Sigmoid colon (tissue), 7 donors: ENCODE results near the gene SYTL2. TPM values are rescaled to one million over a fixed set of nuclear protein-coding genes. Genes with fewer than 3 reads are reported as not detected.

ENCODE experiments used
- DNase-seq: peaks from one replicate; pipeline ENCODE4 v3.0.0-alpha.2; 2019
- H3K27ac ChIP-seq, 4 donors: fragments of 200-600 bp; sonication (generic); one replicate each; pipeline ENCODE4 v1.5.1; 2016 to 2019; ENCODE audit warnings: mild to moderate bottlenecking in 1 of 4
- H3K27me3 ChIP-seq, 3 donors: fragments of 200-600 bp; sonication (generic); one replicate each; pipeline ENCODE4 v1.5.1; 2019; ENCODE audit warnings: mild to moderate bottlenecking in 1 of 3
- H3K36me3 ChIP-seq, 4 donors: fragments of 200-600 bp; sonication (generic); one replicate each; pipeline ENCODE4 v1.5.1; 2016 to 2019
- H3K4me1 ChIP-seq, 4 donors: fragments of 200-600 bp; sonication (generic); one replicate each; pipeline ENCODE4 v1.5.1; 2017 to 2019
- H3K4me3 ChIP-seq, 4 donors: fragments of 200-600 bp; sonication (generic); one replicate each; pipeline ENCODE4 v1.5.1; 2017 to 2019; ENCODE audit warnings: mild to moderate bottlenecking in 2 of 4, moderate library complexity in 1 of 4
- H3K9me3 ChIP-seq, 4 donors: fragments of 200-600 bp in 3 of 4; sonication (generic) in 3 of 4; one replicate each; pipeline versions ENCODE4 v1.5.1 to v1.6.1; 2013 to 2019
- CTCF ChIP-seq, 4 experiments: fragments of 450-650 bp in 3 of 4; fragments of 200-600 bp in 1 of 4; IDR thresholded peaks; one replicate each; pipeline ENCODE4 v1.5.1; 2016 to 2019; ENCODE audit warnings: antibody characterized with exemption in 4 of 4, mild to moderate bottlenecking in 3 of 4, moderate library complexity in 2 of 4
- EP300 ChIP-seq, 4 donors: sonication (generic); formaldehyde crosslinking; IDR thresholded peaks; one replicate each; pipeline ENCODE4 v1.6.1; 2017; ENCODE audit warnings: antibody characterized with exemption in 4 of 4
- POLR2A ChIP-seq, 2 donors: fragments of 450-650 bp; IDR thresholded peaks; one replicate each; pipeline ENCODE4 v1.6.1; 2016; ENCODE audit warnings: antibody characterized with exemption in 2 of 2, mild to moderate bottlenecking in 2 of 2, moderate library complexity in 2 of 2
- POLR2AphosphoS5 ChIP-seq, 4 donors: sonication (generic); formaldehyde crosslinking; IDR thresholded peaks; one replicate each; pipeline ENCODE4 v1.6.1; 2017; ENCODE audit warnings: antibody characterized with exemption in 4 of 4
- WGBS, 2 donors: extraction: QIAGEN DNeasy Blood & Tissue Kit; methylation state at CpG; one replicate each; pipeline ENCODE4 v1.1.7; 2013; 5-methylcytosine and 5-hydroxymethylcytosine counted together
- intact Hi-C: fragments of 100-400 bp; cut with DNase I; formaldehyde crosslinking; loops from one replicate; pipeline ENCODE4 v1.15.1; 2023
- polyA plus RNA-seq, 3 donors: library from polyadenylated mRNA; stranded (reverse); fragments of 200-250 nt; gene quantifications; one replicate each; pipeline ENCODE4 v1.2.3, GENCODE V29; 2013
- total RNA-seq, 4 donors: library from RNA; depleted of rRNA; stranded (reverse); fragments of >200 nt; gene quantifications; one replicate each; pipeline ENCODE4 v1.1.0, GENCODE V29; 2016
- donor health status: healthy with polysubstance abuse.
- donor health status: Bipolar disorder and iron deficiency.
- donor health status: healthy.

The SYTL2 gene
- total and polyA plus RNA-seq, 7 donors = 9.0 to 104 (median 30.2) TPM

- Histone ChIP-seq H3K27ac (peak overlapping the region in 1 of 4 donors; percentile 39), H3K27me3 (no peaks in the 10 kb centered on the region), H3K9me3 (peaks cover 0 to 2% (median 0%) of the 10 kb centered on the region in 4 donors), H3K4me1 (peaks cover 0 to 9% (median 0%) of the 10 kb centered on the region in 4 donors), H3K36me3 (no peaks in the 10 kb centered on the region), H3K4me3 (no peak overlapping the region)
- 88 to 92% methylated on average over 3 of the region's 3 CpGs for WGBS, 2 donors
- TF ChIP-seq POLR2A (IDR thresholded peaks at IDR 0.05) = no peak
- no peak for TF ChIP-seq EP300 (IDR thresholded peaks at IDR 0.05)
- no peak for TF ChIP-seq POLR2AphosphoS5 (IDR thresholded peaks at IDR 0.05)
- no peak for TF ChIP-seq CTCF (IDR thresholded peaks at IDR 0.05)
- intact Hi-C loops = no loop called here
- DNase-seq = no peak
These were observed 39.4 kb downstream of the SYTL2 start for GRCh38 chr11:85771568-85771967.

GRCh38 chr11:85769771-85770170 is 41.2 kb downstream of the SYTL2 start:
- Histone ChIP-seq H3K4me1 (peaks cover 0 to 9% (median 0%) of the 10 kb centered on the region in 4 donors), H3K27ac (no peak overlapping the region), H3K9me3 (peaks cover 0 to 2% (median 0%) of the 10 kb centered on the region in 4 donors), H3K36me3 (no peaks in the 10 kb centered on the region), H3K4me3 (no peak overlapping the region), H3K27me3 (no peaks in the 10 kb centered on the region)
- 75 to 85% methylated on average over 5 of the region's 5 CpGs for WGBS, 2 donors
- TF ChIP-seq EP300 (IDR thresholded peaks at IDR 0.05) (no peak), POLR2A (IDR thresholded peaks at IDR 0.05) (no peak), CTCF (IDR thresholded peaks at IDR 0.05) (no peak), POLR2AphosphoS5 (IDR thresholded peaks at IDR 0.05) (no peak)
- DNase-seq = no peak
- intact Hi-C loops = no loop called here

- Histone ChIP-seq H3K36me3 (no peaks in the 10 kb centered on the region), H3K4me1 (peaks cover 0 to 9% (median 0%) of the 10 kb centered on the region in 4 donors), H3K4me3 (no peak overlapping the region), H3K27me3 (no peaks in the 10 kb centered on the region), H3K27ac (no peak overlapping the region), H3K9me3 (peaks cover 0 to 2% (median 0%) of the 10 kb centered on the region in 4 donors)
- no peak for DNase-seq
- no peak for TF ChIP-seq POLR2A (IDR thresholded peaks at IDR 0.05)
- TF ChIP-seq POLR2AphosphoS5 (IDR thresholded peaks at IDR 0.05) = no peak
- no peak for TF ChIP-seq EP300 (IDR thresholded peaks at IDR 0.05)
- no peak for TF ChIP-seq CTCF (IDR thresholded peaks at IDR 0.05)
- WGBS, 2 donors = 94 to 99% methylated on average over 1 of the region's 1 CpG
- intact Hi-C loops = no loop called here
These were observed 42.3 kb downstream of the SYTL2 start for GRCh38 chr11:85768473-85769146.

GRCh38 chr11:85767246-85767945 is 43.5 kb downstream of the SYTL2 start:
- H3K36me3 ChIP-seq = no peaks in the 10 kb centered on the region
- DNase-seq = no peak
- no peak overlapping the region for H3K27ac ChIP-seq
- no peak overlapping the region for H3K4me3 ChIP-seq
- 57 to 79% methylated on average over 2 of the region's 2 CpGs for WGBS, 2 donors
- no peaks in the 10 kb centered on the region for H3K27me3 ChIP-seq
- intact Hi-C loops = no loop called here
- peaks cover 0 to 2% (median 0%) of the 10 kb centered on the region in 4 donors for H3K4me1 ChIP-seq
- peaks cover 0 to 2% (median 0%) of the 10 kb centered on the region in 4 donors for H3K9me3 ChIP-seq
- TF ChIP-seq POLR2A (IDR thresholded peaks at IDR 0.05) (no peak), POLR2AphosphoS5 (IDR thresholded peaks at IDR 0.05) (no peak), CTCF (IDR thresholded peaks at IDR 0.05) (no peak), EP300 (IDR thresholded peaks at IDR 0.05) (no peak)
